K562 (cell line): Measurements from ENCODE around the gene ZNF407. TPM values are rescaled to one million over a fixed set of nuclear protein-coding genes. Genes with fewer than 3 reads are reported as not detected.
A peak's percentile ranks its signal among the peaks of the same experiment; 100 is the strongest.

Experiments used
- BRD9 ChIP-seq: fragments of 450-650 bp; IDR thresholded peaks from 2 replicates; pipeline ENCODE4 v1.6.1; 2018; ENCODE audit warnings: low read depth; ENCODE audit not compliant: partially characterized antibody
- CBX3 ChIP-seq, 2 experiments: IDR thresholded peaks; 1 replicate in 1 of 2; 2 replicates in 1 of 2; pipeline ENCODE4 v1.6.1; 2012; ENCODE audit warnings: inconsistent platforms in 2 of 2, low read length in 2 of 2, borderline replicate concordance in 1 of 2, control low read depth in 1 of 2
- ILF3 ChIP-seq: fragments of 450-650 bp; IDR thresholded peaks from 2 replicates; pipeline ENCODE4 v1.6.1; 2018; ENCODE audit warnings: antibody characterized with exemption, mild to moderate bottlenecking, moderate library complexity, borderline replicate concordance
- KLF6 ChIP-seq: fragments of 250-450 bp; sonication (Bioruptor Pico); IDR thresholded peaks from 2 replicates; pipeline ENCODE4 v1.4.0; 2020; ENCODE audit warnings: mild to moderate bottlenecking, moderate library complexity, borderline replicate concordance
- MTA3 ChIP-seq: fragments of 450-650 bp; formaldehyde crosslinking; IDR thresholded peaks from 2 replicates; pipeline ENCODE4 v1.6.1; 2017; ENCODE audit warnings: mild to moderate bottlenecking, borderline replicate concordance
- RBBP5 ChIP-seq: fragments of 200-600 bp; sonication (generic); IDR thresholded peaks from 2 replicates; pipeline ENCODE4 v1.6.1; 2012; ENCODE audit warnings: borderline replicate concordance, mild to moderate bottlenecking, low read length, control low read depth, inconsistent platforms; ENCODE audit not compliant: insufficient read depth, poor library complexity, severe bottlenecking
- SLC30A9 ChIP-seq: fragments of 250-450 bp; sonication (Bioruptor Pico); IDR thresholded peaks from 2 replicates; pipeline ENCODE4 v1.8.0; 2022; ENCODE audit warnings: mild to moderate bottlenecking, moderate library complexity
- SMC3 ChIP-seq: conservative IDR thresholded peaks from 2 replicates; pipeline ENCODE4 v1.6.1; 2011; ENCODE audit warnings: low read depth, low read length, improper control_type of control experiment; ENCODE audit not compliant: insufficient read depth
- TARDBP ChIP-seq: fragments of 450-650 bp; IDR thresholded peaks from 2 replicates; pipeline ENCODE4 v1.6.1; 2016
- XRCC4 ChIP-seq: IDR thresholded peaks from one replicate; pipeline ENCODE4 v1.6.1; 2011; ENCODE audit not compliant: insufficient read depth, insufficient read length; ENCODE audit errors: extremely low read depth
- ZNF133 ChIP-seq: fragments of 250-450 bp; sonication (Bioruptor Pico); IDR thresholded peaks from 2 replicates; pipeline ENCODE4 v1.4.0; 2020; ENCODE audit warnings: mild to moderate bottlenecking
- ZNF707 ChIP-seq: fragments of 250-450 bp; sonication (Bioruptor Pico); conservative IDR thresholded peaks from 2 replicates; pipeline ENCODE4 v1.8.0; 2022; ENCODE audit warnings: inconsistent platforms, mild to moderate bottlenecking, moderate library complexity
- ZNF778 ChIP-seq: fragments of 450-650 bp; formaldehyde crosslinking; IDR thresholded peaks from 2 replicates; pipeline ENCODE4 v1.4.0; 2020; ENCODE audit warnings: mild to moderate bottlenecking, moderate library complexity
- ZSCAN29 ChIP-seq: fragments of 450-650 bp; IDR thresholded peaks from 2 replicates; pipeline ENCODE4 v1.6.1; 2017
- polyA plus RNA-seq, 8 experiments: library from polyadenylated mRNA; depleted of rRNA in 4 of 8; stranded (reverse) in 5 of 8; unstranded in 3 of 8; fragments of >200 nt; fragmentation: Nextera tagmentation in 2 of 8; fragmentation: Illumina TruSeq in 1 of 8; extraction: Ambion mirVana in 2 of 8; extraction: Trizol in 1 of 8; gene quantifications; 2 replicates each; pipeline versions ENCODE4 v1.2.1 to v1.2.3, GENCODE V29; 2011 to 2014; ENCODE audit warnings: inconsistent platforms in 1 of 8, missing spikeins in 1 of 8
- total RNA-seq, 7 experiments: library from RNA; depleted of rRNA in 6 of 7; stranded (reverse); fragments of >200 nt in 6 of 7; fragmentation: Illumina TruSeq in 2 of 7; extraction: Trizol in 2 of 7; gene quantifications; 2 replicates each; pipeline versions ENCODE4 v1.2.1 to v1.2.3, GENCODE V29; 2011 to 2021; ENCODE audit warnings: low replicate concordance in 1 of 7
- TF ChIP-seq, protein P1 (sequence below), 2 experiments: fragments of 450-650 bp; IDR thresholded peaks; 2 replicates each; pipeline ENCODE4 v1.6.1; 2016; ENCODE audit warnings: mild to moderate bottlenecking in 2 of 2, borderline replicate concordance in 1 of 2, low read depth in 1 of 2, moderate library complexity in 1 of 2
- TF ChIP-seq, protein P2 (sequence below): sonication (generic); formaldehyde crosslinking; IDR thresholded peaks from 2 replicates; pipeline ENCODE4 v1.8.0; 2022; ENCODE audit warnings: mild to moderate bottlenecking, low read depth, missing genetic modification reagents
- TF ChIP-seq, protein P3 (sequence below): fragments of 450-650 bp; formaldehyde crosslinking; IDR thresholded peaks from 2 replicates; pipeline ENCODE4 v1.4.0; 2020; ENCODE audit warnings: mild to moderate bottlenecking, mixed read lengths

The ZNF407 gene
- total and polyA plus RNA-seq, 9 of the 15 experiments (the other 6 are each of a cell fraction or from before 2014, with no cell fraction given): 0.21 to 5.4 (median 2.3) TPM

DNA sequence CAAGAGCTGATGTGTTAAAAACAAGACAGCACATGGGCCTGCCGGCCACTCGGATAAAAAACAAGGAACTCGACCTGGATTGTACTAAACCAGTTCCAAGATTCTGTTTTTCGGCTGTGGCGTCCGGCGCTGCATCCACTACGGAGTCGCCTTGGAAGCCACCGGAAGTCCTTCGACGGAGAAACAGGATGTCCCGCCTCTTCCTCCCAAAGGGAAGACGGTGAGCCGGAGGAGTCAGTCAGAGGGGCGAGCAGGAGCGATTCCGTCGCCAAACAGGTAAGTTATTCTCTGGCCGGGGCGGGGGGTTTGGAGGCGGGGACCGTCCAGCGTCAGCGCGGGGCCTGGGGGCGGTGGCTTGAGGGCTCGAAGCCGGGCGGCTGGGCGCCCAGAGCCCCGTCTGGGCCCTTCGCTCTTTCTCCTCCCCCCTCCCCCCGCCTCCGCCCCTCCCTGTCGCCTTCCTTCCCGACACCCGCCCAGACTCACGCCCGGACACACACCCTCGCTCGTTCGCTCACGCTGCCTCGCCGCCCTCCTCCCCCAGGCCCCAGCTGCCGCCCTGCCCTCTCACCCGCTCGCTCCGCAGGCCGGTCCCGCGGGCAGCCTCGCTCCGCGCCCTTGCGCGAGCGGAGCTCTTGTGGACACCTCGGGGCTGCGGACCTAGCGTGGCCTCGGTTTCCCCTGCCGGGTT lies at the start of gene ZNF407 (continued):
- TF ChIP-seq SMC3 (no peak), ZNF778 (CRISPR knock-in tag) (no peak), KLF6 (no peak), ZSCAN29 (no peak), ZNF133 (CRISPR knock-in tag) (no peak), SLC30A9 (CRISPR knock-in tag) (no peak), RBBP5 (peak; percentile 55), CBX3 (IDR thresholded peaks at IDR 0.05; ENCODE audit: borderline replicate concordance in 1 of 2, low read length in 2 of 2) (no peak), BRD9 (no peak), MTA3 (peak; percentile 80; the same call in 1 of the 2 replicates), XRCC4 (no peak), TARDBP (no peak), ILF3 (no peak), ZNF707 (CRISPR knock-in tag) (no peak)
- TF ChIP-seq, protein P1, sequence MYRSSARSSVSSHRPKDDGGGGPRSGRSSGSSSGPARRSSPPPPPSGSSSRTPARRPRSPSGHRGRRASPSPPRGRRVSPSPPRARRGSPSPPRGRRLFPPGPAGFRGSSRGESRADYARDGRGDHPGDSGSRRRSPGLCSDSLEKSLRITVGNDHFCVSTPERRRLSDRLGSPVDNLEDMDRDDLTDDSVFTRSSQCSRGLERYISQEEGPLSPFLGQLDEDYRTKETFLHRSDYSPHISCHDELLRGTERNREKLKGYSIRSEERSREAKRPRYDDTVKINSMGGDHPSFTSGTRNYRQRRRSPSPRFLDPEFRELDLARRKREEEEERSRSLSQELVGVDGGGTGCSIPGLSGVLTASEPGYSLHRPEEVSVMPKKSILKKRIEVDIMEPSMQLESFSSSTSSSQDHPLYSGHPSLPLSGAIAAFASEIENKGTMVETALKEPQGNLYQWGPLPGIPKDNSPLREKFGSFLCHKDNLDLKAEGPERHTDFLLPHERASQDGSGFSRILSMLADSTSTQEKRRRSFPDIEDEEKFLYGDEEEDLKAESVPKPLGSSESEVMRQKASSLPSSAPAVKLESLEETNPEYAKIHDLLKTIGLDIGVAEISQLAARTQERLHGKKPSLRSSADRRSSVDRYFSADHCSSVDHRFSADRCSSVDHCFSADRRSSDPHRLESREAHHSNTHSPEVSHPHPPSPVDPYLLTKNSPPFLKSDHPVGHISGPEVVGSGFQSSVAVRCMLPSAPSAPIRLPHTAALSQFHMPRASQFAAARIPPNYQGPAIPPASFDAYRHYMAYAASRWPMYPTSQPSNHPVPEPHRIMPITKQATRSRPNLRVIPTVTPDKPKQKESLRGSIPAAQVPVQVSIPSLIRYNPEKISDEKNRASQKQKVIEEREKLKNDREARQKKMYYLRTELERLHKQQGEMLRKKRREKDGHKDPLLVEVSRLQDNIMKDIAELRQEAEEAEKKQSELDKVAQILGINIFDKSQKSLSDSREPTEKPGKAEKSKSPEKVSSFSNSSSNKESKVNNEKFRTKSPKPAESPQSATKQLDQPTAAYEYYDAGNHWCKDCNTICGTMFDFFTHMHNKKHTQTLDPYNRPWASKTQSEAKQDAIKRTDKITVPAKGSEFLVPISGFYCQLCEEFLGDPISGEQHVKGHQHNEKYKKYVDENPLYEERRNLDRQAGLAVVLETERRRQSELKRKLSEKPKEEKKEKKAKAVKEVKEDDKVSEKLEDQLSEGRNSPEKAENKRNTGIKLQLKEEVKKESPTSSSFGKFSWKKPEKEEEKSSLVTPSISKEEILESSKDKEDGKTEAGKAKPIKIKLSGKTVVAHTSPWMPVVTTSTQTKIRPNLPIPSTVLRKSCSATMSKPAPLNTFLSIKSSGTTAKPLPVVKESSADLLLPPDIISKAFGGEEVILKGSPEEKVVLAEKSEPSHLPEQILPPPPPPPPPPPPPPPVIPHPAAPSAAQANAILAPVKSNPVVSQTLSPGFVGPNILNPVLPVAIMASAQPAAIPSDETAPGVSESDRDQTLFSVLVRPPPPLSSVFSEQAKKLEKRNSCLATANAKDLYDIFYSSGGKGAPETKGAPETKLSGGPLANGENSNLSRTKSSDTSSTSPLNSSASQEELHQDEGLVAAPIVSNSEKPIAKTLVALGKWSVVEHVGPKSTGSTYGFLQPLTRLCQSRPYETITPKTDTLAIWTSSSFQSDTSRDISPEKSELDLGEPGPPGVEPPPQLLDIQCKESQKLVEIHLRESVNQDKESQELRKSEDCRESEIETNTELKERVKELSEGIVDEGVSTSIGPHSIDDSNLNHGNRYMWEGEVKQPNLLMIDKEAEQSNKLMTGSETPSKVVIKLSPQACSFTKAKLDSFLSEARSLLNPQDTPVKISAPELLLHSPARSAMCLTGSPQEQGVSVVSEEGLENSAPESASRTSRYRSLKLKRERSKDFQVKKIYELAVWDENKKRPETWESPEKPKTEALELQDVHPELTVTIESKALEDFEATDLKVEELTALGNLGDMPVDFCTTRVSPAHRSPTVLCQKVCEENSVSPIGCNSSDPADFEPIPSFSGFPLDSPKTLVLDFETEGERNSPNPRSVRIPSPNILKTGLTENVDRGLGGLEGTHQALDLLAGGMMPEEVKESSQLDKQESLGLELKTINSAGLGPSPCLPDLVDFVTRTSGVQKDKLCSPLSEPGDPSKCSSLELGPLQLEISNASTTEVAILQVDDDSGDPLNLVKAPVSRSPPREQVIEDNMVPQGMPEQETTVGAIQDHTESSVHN (IDR thresholded peaks at IDR 0.05; ENCODE audit: borderline replicate concordance in 1 of 2, low read depth in 1 of 2): no peak
- TF ChIP-seq, protein P2, sequence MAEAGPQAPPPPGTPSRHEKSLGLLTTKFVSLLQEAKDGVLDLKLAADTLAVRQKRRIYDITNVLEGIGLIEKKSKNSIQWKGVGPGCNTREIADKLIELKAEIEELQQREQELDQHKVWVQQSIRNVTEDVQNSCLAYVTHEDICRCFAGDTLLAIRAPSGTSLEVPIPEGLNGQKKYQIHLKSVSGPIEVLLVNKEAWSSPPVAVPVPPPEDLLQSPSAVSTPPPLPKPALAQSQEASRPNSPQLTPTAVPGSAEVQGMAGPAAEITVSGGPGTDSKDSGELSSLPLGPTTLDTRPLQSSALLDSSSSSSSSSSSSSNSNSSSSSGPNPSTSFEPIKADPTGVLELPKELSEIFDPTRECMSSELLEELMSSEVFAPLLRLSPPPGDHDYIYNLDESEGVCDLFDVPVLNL (CRISPR knock-in tag): no peak
- TF ChIP-seq, protein P3, sequence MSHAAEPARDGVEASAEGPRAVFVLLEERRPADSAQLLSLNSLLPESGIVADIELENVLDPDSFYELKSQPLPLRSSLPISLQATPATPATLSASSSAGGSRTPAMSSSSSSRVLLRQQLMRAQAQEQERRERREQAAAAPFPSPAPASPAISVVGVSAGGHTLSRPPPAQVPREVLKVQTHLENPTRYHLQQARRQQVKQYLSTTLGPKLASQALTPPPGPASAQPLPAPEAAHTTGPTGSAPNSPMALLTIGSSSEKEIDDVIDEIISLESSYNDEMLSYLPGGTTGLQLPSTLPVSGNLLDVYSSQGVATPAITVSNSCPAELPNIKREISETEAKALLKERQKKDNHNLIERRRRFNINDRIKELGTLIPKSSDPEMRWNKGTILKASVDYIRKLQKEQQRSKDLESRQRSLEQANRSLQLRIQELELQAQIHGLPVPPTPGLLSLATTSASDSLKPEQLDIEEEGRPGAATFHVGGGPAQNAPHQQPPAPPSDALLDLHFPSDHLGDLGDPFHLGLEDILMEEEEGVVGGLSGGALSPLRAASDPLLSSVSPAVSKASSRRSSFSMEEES (CRISPR knock-in tag): no peak
